Measurements from ENCODE around the gene NT5M. TPM values are rescaled to one million over a fixed set of nuclear protein-coding genes. Genes with fewer than 3 reads are reported as not detected.

The NT5M gene
- total RNA-seq, 4 donors from 2014 or later: 1.7 to 3.1 (median 2.3) TPM

- Histone ChIP-seq H3K36me3 (no peaks in the 10 kb centered on the region), H3K27me3 (peaks cover 0 to 21% (median 0%) of the 10 kb centered on the region in 4 donors), H3K4me1 (peaks cover 0 to 22% (median 5%) of the 10 kb centered on the region in 3 donors), H3K4me3 (no peak overlapping the region), H3K9me3 (no peaks in the 10 kb centered on the region), H3K27ac (no peak overlapping the region)
- peak in 5 of 6 experiments; percentile 25 to 75 (median 41) for TF ChIP-seq CTCF (IDR thresholded peaks at IDR 0.05)
- TF ChIP-seq POLR2A (IDR thresholded peaks at IDR 0.05): no peak
- no peak for DNase-seq
- intact Hi-C loops (cut with DNase I): no loop called here
- WGBS, 2 donors: 52 to 62% methylated on average over 4 to 11 of the region's 15 CpGs
Measured at GRCh38 chr17:17387498-17388362, 84.6 kb downstream of the NT5M start.

GRCh38 chr17:17388657-17389496, 85.7 kb downstream of the NT5M start:
- DNase-seq: no peak
- Histone ChIP-seq H3K36me3 (no peaks in the 10 kb centered on the region), H3K4me3 (no peak overlapping the region), H3K4me1 (peaks cover 0 to 22% (median 5%) of the 10 kb centered on the region in 3 donors), H3K27ac (no peak overlapping the region), H3K27me3 (peaks cover 0 to 15% (median 0%) of the 10 kb centered on the region in 4 donors), H3K9me3 (no peaks in the 10 kb centered on the region)
- intact Hi-C loops (cut with DNase I): no loop called here
- WGBS, 2 donors: 67 to 80% methylated on average over 7 to 12 of the region's 17 CpGs
- TF ChIP-seq POLR2A (IDR thresholded peaks at IDR 0.05): no peak
- TF ChIP-seq CTCF (IDR thresholded peaks at IDR 0.05): no peak

DNA sequence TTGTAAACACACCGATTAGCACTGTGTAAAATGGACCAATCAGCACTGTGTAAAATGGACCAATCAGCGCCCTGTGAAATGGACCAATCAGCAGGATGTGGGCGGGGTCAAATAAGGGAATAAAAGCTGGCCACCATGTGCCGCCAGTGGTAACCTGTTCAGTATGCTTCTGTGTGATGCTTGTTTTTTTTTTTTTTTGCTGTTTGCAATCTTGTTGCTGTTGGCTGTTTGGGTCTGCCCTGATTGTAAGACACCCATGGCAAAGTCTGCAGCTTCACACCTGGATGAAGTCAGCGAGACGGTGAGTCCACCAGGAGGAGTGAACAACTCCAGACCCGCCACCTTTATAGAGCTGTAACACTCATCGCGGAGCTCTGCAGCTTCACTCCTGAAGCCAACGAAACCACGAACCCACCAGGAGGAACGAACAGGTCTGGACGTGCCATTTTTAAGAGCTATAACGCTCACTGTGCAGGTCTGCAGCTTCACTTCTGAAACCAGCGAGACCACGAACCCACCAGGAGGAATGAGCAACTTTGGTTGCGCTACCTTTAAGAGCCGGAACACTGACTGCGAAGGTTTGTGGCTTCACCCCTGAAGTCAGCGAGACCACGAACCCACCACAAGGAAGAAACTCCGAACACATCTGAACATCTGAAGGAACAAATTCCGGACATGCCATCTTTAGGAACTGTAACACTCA, 88.6 kb downstream of the NT5M start:
- Histone ChIP-seq H3K27me3 (no peaks in the 10 kb centered on the region), H3K4me1 (peaks cover 0 to 13% (median 5%) of the 10 kb centered on the region in 3 donors), H3K9me3 (no peaks in the 10 kb centered on the region), H3K4me3 (no peak overlapping the region), H3K27ac (no peak overlapping the region), H3K36me3 (no peaks in the 10 kb centered on the region)
- no peak for TF ChIP-seq CTCF (IDR thresholded peaks at IDR 0.05)
- peak in 1 of 4 donors; percentile 28 for TF ChIP-seq POLR2A (IDR thresholded peaks at IDR 0.05)
- no peak for DNase-seq
- intact Hi-C loops (cut with DNase I): no loop called here
- WGBS, 2 donors: 71 to 85% methylated on average over 18 to 23 of the region's 23 CpGs

GRCh38 chr17:17393976-17394375, 90.8 kb downstream of the NT5M start:
- H3K27ac ChIP-seq: no peak overlapping the region
- intact Hi-C loops (cut with DNase I): no loop called here
- no peak for TF ChIP-seq POLR2A (IDR thresholded peaks at IDR 0.05)
- no peak for TF ChIP-seq CTCF (IDR thresholded peaks at IDR 0.05)
- H3K4me1 ChIP-seq: peaks cover 0 to 2% (median 0%) of the 10 kb centered on the region in 3 donors
- no peak overlapping the region for H3K4me3 ChIP-seq
- H3K9me3 ChIP-seq: no peaks in the 10 kb centered on the region
- no peaks in the 10 kb centered on the region for H3K36me3 ChIP-seq
- DNase-seq: no peak
- WGBS, 2 donors: 82 to 85% methylated on average over 7 to 11 of the region's 12 CpGs
- no peaks in the 10 kb centered on the region for H3K27me3 ChIP-seq
